AG04450 (cell line): ENCODE results near the gene PHF10. TPM values are rescaled to one million over a fixed set of nuclear protein-coding genes. Genes with fewer than 3 reads are reported as not detected.

ENCODE experiments used
- CTCF ChIA-PET: fragments of 300-600, 350-600 bp; formaldehyde crosslinking; extraction: SDS; loops from one replicate; lab custom pipeline; 2022; ENCODE audit warnings: antibody characterized with exemption, inconsistent platforms; lab: Charles Lee
- POLR2A ChIA-PET: fragments of 350-600 bp; formaldehyde crosslinking; extraction: SDS; loops from one replicate; lab custom pipeline; 2021; ENCODE audit warnings: antibody characterized with exemption, inconsistent platforms; lab: Yijun Ruan, JAX
- DNase-seq: peaks from one replicate; pipeline ENCODE4 v3.0.0-alpha.2; 2011; ENCODE audit warnings: low read depth, low spot score
- H3K27ac ChIP-seq: one replicate; pipeline ENCODE4 v1.5.1; 2012; ENCODE audit warnings: low read depth, low read length, control low read depth
- H3K27me3 ChIP-seq: one replicate; pipeline ENCODE4 v1.6.0; 2012; ENCODE audit warnings: low read length; ENCODE audit not compliant: control insufficient read depth, insufficient read depth
- H3K4me3 ChIP-seq: 2 replicates; pipeline ENCODE4 v1.5.1; 2011; ENCODE audit warnings: mild to moderate bottlenecking, low read depth, low read length, control low read depth
- H3K9me3 ChIP-seq: 2 replicates; pipeline ENCODE4 v1.5.1; 2012; ENCODE audit warnings: low read length; ENCODE audit not compliant: control insufficient read depth, insufficient read depth
- CTCF ChIP-seq: IDR thresholded peaks from 2 replicates; pipeline ENCODE4 v1.5.1; 2011; ENCODE audit warnings: low read depth, low read length, control low read depth, inconsistent platforms
- polyA plus RNA-seq: library from polyadenylated mRNA; depleted of rRNA; stranded (reverse); fragments of >200 nt; gene quantifications from 2 replicates; pipeline ENCODE4 v1.2.3, GENCODE V29; 2011

PHF10 gene
- polyA plus RNA-seq, 1 experiment: 25.9 TPM

- Histone ChIP-seq H3K4me3 (no peak overlapping the region), H3K27ac (no peak overlapping the region), H3K9me3 (no peaks in the 10 kb centered on the region), H3K27me3 (no peaks in the 10 kb centered on the region)
- CTCF ChIA-PET: interaction anchor here (0.6 to 1.0 kb wide), 2 partner anchors 71 to 81 kb away, joined by 5 read pairs; no protein-coding TSS in a partner anchor
- POLR2A ChIA-PET: interaction anchor here (1.3 kb wide), 1 partner anchor 14 kb away, joined by 3 read pairs; no protein-coding TSS in a partner anchor
- no peak for DNase-seq
- TF ChIP-seq CTCF: no peak
Measured at GRCh38 chr6:169709293-169709692, 15.0 kb downstream of the PHF10 start.

- ChIA-PET POLR2A (no interaction called here), CTCF (no interaction called here)
- Histone ChIP-seq H3K4me3 (no peak overlapping the region), H3K27ac (no peak overlapping the region), H3K27me3 (no peaks in the 10 kb centered on the region), H3K9me3 (no peaks in the 10 kb centered on the region; the same call in 1 of the 2 replicates)
- no peak for TF ChIP-seq CTCF
- DNase-seq: no peak
Measured at GRCh38 chr6:169707772-169708171, 16.5 kb downstream of the PHF10 start.

- ChIA-PET POLR2A (interaction anchor here (0.9 kb wide), 2 partner anchors 13 to 19 kb away, joined by 3 to 4 read pairs; no protein-coding TSS in a partner anchor), CTCF (no interaction called here)
- TF ChIP-seq CTCF: no peak
- H3K27ac ChIP-seq: no peak overlapping the region
- H3K9me3 ChIP-seq: no peaks in the 10 kb centered on the region; the same call in 1 of the 2 replicates
- DNase-seq: no peak
- peak overlapping the region; percentile 94 for H3K4me3 ChIP-seq
- no peaks in the 10 kb centered on the region for H3K27me3 ChIP-seq
Measured at GRCh38 chr6:169702840-169703246, 21.5 kb downstream of the PHF10 start.

- no peaks in the 10 kb centered on the region for H3K27me3 ChIP-seq
- peak within 1 kb of the TSS; percentile 81 for H3K27ac ChIP-seq
- peak; percentile 90 for DNase-seq
- peak within 1 kb of the TSS; percentile 94 for H3K4me3 ChIP-seq
- POLR2A ChIA-PET: interaction anchor here (0.5 to 1.8 kb wide), 12 partner anchors 10 to 1816 kb away, joined by 3 to 15 read pairs (median 4); partner anchors contain the start of genes DYNLT2 and ERMARD
- no peaks in the 10 kb centered on the region; the same call in 1 of the 2 replicates for H3K9me3 ChIP-seq
- CTCF ChIA-PET: interaction anchor here (1.0 kb wide), 1 partner anchor 10 kb away, joined by 3 read pairs; no protein-coding TSS in a partner anchor
- TF ChIP-seq CTCF: no peak
Measured at GRCh38 chr6:169701954-169702839, 22.1 kb downstream of the PHF10 start, which contains the start of the genes C6orf120 and WDR27. Gene C6orf120, plus strand, starts transcription at chr6:169702126. Its CDS starts 334 bp downstream, at chr6:169702460. Gene WDR27, minus strand, starts transcription at chr6:169702029. Its CDS starts 13,024 bp downstream, at chr6:169689005.
